ENCODE data around the gene MTMR3. TPM values are rescaled to one million over a fixed set of nuclear protein-coding genes. Genes with fewer than 3 reads are reported as not detected.

Gene MTMR3
- polyA plus RNA-seq, 3 donors from 2014 or later = 11.2 to 21.9 (median 11.9) TPM

GRCh38 chr22:29997107-29997506, 114.1 kb downstream of the MTMR3 start:
- Mint-ChIP-seq H3K27ac (no peak overlapping the region), H3K4me1 (peaks cover 0 to 13% of the 10 kb centered on the region in 2 donors), H3K27me3 (ENCODE audit: low read depth in 3 of 3) (peaks cover 0 to 1% (median 0%) of the 10 kb centered on the region in 3 donors), H3K9me3 (no peaks in the 10 kb centered on the region), H3K4me3 (no peak overlapping the region), H3K36me3 (peaks cover 7 to 17% (median 9%) of the 10 kb centered on the region in 3 donors)
- DNase-seq = no peak

GRCh38 chr22:29997516-29997915, 114.5 kb downstream of the MTMR3 start:
- Mint-ChIP-seq H3K27ac (no peak overlapping the region), H3K4me3 (no peak overlapping the region), H3K27me3 (ENCODE audit: low read depth in 3 of 3) (peaks cover 0 to 1% (median 0%) of the 10 kb centered on the region in 3 donors), H3K9me3 (no peaks in the 10 kb centered on the region), H3K36me3 (peaks cover 7 to 14% (median 7%) of the 10 kb centered on the region in 3 donors), H3K4me1 (peaks cover 0 to 13% of the 10 kb centered on the region in 2 donors)
- DNase-seq = no peak

GRCh38 chr22:29998627-29999384, 115.8 kb downstream of the MTMR3 start:
- H3K4me1 Mint-ChIP-seq = peaks cover 0 to 13% of the 10 kb centered on the region in 2 donors
- peaks cover 4 to 7% (median 5%) of the 10 kb centered on the region in 3 donors for H3K36me3 Mint-ChIP-seq
- H3K27me3 Mint-ChIP-seq (ENCODE audit: low read depth in 3 of 3) = peaks cover 0 to 1% (median 0%) of the 10 kb centered on the region in 3 donors
- no peak overlapping the region for H3K4me3 Mint-ChIP-seq
- no peaks in the 10 kb centered on the region for H3K9me3 Mint-ChIP-seq
- peak overlapping the region in 1 of 6 donors; percentile 35 for H3K27ac Mint-ChIP-seq
- no peak for DNase-seq

- Mint-ChIP-seq H3K4me1 (peaks cover 0 to under 1% of the 10 kb centered on the region in 2 donors), H3K4me3 (no peak overlapping the region), H3K27me3 (ENCODE audit: low read depth in 3 of 3) (peaks cover 0 to 1% (median 0%) of the 10 kb centered on the region in 3 donors), H3K9me3 (no peaks in the 10 kb centered on the region), H3K36me3 (peaks cover 4 to 7% (median 4%) of the 10 kb centered on the region in 3 donors), H3K27ac (peak overlapping the region in 2 of 6 donors; percentile 46 to 67)
- no peak for DNase-seq
These were observed 117.6 kb downstream of the MTMR3 start for GRCh38 chr22:30000566-30000965.

- DNase-seq = no peak
- no peaks in the 10 kb centered on the region for H3K4me1 Mint-ChIP-seq
- no peak overlapping the region for H3K27ac Mint-ChIP-seq
- peaks cover 4 to 7% (median 4%) of the 10 kb centered on the region in 3 donors for H3K36me3 Mint-ChIP-seq
- H3K27me3 Mint-ChIP-seq (ENCODE audit: low read depth in 3 of 3) = peaks cover 0 to 2% (median 1%) of the 10 kb centered on the region in 3 donors
- H3K9me3 Mint-ChIP-seq = no peaks in the 10 kb centered on the region
- no peak overlapping the region for H3K4me3 Mint-ChIP-seq
These were observed 118.5 kb downstream of the MTMR3 start for GRCh38 chr22:30001459-30001858.

- H3K9me3 Mint-ChIP-seq = no peaks in the 10 kb centered on the region
- peaks cover under 1 to 2% of the 10 kb centered on the region in 2 donors for H3K4me1 Mint-ChIP-seq
- DNase-seq = no peak
- H3K27ac Mint-ChIP-seq = peak overlapping the region in 3 of 6 donors; percentile 37 to 76 (median 58)
- H3K27me3 Mint-ChIP-seq (ENCODE audit: low read depth in 3 of 3) = peaks cover 0 to 2% (median 1%) of the 10 kb centered on the region in 3 donors
- H3K36me3 Mint-ChIP-seq = peaks cover 4 to 10% (median 10%) of the 10 kb centered on the region in 3 donors
- no peak overlapping the region for H3K4me3 Mint-ChIP-seq
These were observed 120.0 kb downstream of the MTMR3 start for GRCh38 chr22:30002861-30003486.

GRCh38 chr22:30004101-30004500, 121.1 kb downstream of the MTMR3 start:
- H3K9me3 Mint-ChIP-seq = no peaks in the 10 kb centered on the region
- peaks cover 0 to 2% (median 1%) of the 10 kb centered on the region in 3 donors for H3K27me3 Mint-ChIP-seq (ENCODE audit: low read depth in 3 of 3)
- peaks cover 5 to 13% of the 10 kb centered on the region in 2 donors for H3K4me1 Mint-ChIP-seq
- H3K4me3 Mint-ChIP-seq = no peak overlapping the region
- H3K36me3 Mint-ChIP-seq = peaks cover under 1 to 17% (median 15%) of the 10 kb centered on the region in 3 donors
- peak overlapping the region in 3 of 6 donors; percentile 6 to 36 (median 9) for H3K27ac Mint-ChIP-seq
- no peak for DNase-seq

GRCh38 chr22:30004694-30005093, 121.7 kb downstream of the MTMR3 start:
- DNase-seq = no peak
- H3K4me3 Mint-ChIP-seq = no peak overlapping the region
- peaks cover 0 to 19% (median 17%) of the 10 kb centered on the region in 3 donors for H3K36me3 Mint-ChIP-seq
- H3K27ac Mint-ChIP-seq = peak overlapping the region in 2 of 6 donors; percentile 49
- peaks cover 7 to 18% of the 10 kb centered on the region in 2 donors for H3K4me1 Mint-ChIP-seq
- no peaks in the 10 kb centered on the region for H3K9me3 Mint-ChIP-seq
- H3K27me3 Mint-ChIP-seq (ENCODE audit: low read depth in 3 of 3) = peaks cover 0 to 2% (median 1%) of the 10 kb centered on the region in 3 donors

- peaks cover 7 to 18% of the 10 kb centered on the region in 2 donors for H3K4me1 Mint-ChIP-seq
- DNase-seq = peak; percentile 38 to 45 (median 43)
- H3K27me3 Mint-ChIP-seq (ENCODE audit: low read depth in 3 of 3) = peaks cover 0 to 2% (median 1%) of the 10 kb centered on the region in 3 donors
- peak overlapping the region in 1 of 6 donors; percentile 49 for H3K27ac Mint-ChIP-seq
- H3K4me3 Mint-ChIP-seq = no peak overlapping the region
- no peaks in the 10 kb centered on the region for H3K9me3 Mint-ChIP-seq
- H3K36me3 Mint-ChIP-seq = peaks cover 0 to 24% (median 17%) of the 10 kb centered on the region in 3 donors
These were observed 122.4 kb downstream of the MTMR3 start for GRCh38 chr22:30005213-30005857.

GRCh38 chr22:30007361-30007760, 124.4 kb downstream of the MTMR3 start:
- Mint-ChIP-seq H3K27ac (no peak overlapping the region), H3K36me3 (peaks cover 7 to 32% (median 14%) of the 10 kb centered on the region in 3 donors), H3K4me3 (no peak overlapping the region), H3K4me1 (peaks cover 7 to 18% of the 10 kb centered on the region in 2 donors), H3K9me3 (no peaks in the 10 kb centered on the region), H3K27me3 (ENCODE audit: low read depth in 3 of 3) (peaks cover 0 to 2% (median 0%) of the 10 kb centered on the region in 3 donors)
- DNase-seq = no peak

- peak overlapping the region in 2 of 6 donors; percentile 29 to 49 for H3K27ac Mint-ChIP-seq
- H3K4me1 Mint-ChIP-seq = peaks cover 7 to 18% of the 10 kb centered on the region in 2 donors
- peak in 1 of 3 donors; percentile 2 for DNase-seq
- H3K36me3 Mint-ChIP-seq = peaks cover 7 to 39% (median 19%) of the 10 kb centered on the region in 3 donors
- no peak overlapping the region for H3K4me3 Mint-ChIP-seq
- H3K27me3 Mint-ChIP-seq (ENCODE audit: low read depth in 3 of 3) = peaks cover 0 to 2% (median 0%) of the 10 kb centered on the region in 3 donors
- no peaks in the 10 kb centered on the region for H3K9me3 Mint-ChIP-seq
These were observed 125.4 kb downstream of the MTMR3 start for GRCh38 chr22:30008401-30008800.

GRCh38 chr22:30009478-30009877, 126.5 kb downstream of the MTMR3 start:
- H3K4me1 Mint-ChIP-seq = peaks cover 7 to 18% of the 10 kb centered on the region in 2 donors
- no peak overlapping the region for H3K4me3 Mint-ChIP-seq
- peaks cover 0 to 2% (median 0%) of the 10 kb centered on the region in 3 donors for H3K27me3 Mint-ChIP-seq (ENCODE audit: low read depth in 3 of 3)
- H3K27ac Mint-ChIP-seq = no peak overlapping the region
- DNase-seq = no peak
- peaks cover 12 to 42% (median 25%) of the 10 kb centered on the region in 3 donors for H3K36me3 Mint-ChIP-seq
- H3K9me3 Mint-ChIP-seq = no peaks in the 10 kb centered on the region

- peaks cover 17 to 53% (median 34%) of the 10 kb centered on the region in 3 donors for H3K36me3 Mint-ChIP-seq
- H3K27ac Mint-ChIP-seq = no peak overlapping the region
- H3K4me3 Mint-ChIP-seq = no peak overlapping the region
- no peaks in the 10 kb centered on the region for H3K9me3 Mint-ChIP-seq
- no peak for DNase-seq
- peaks cover 0 to 2% (median 0%) of the 10 kb centered on the region in 3 donors for H3K27me3 Mint-ChIP-seq (ENCODE audit: low read depth in 3 of 3)
- peaks cover 7 to 18% of the 10 kb centered on the region in 2 donors for H3K4me1 Mint-ChIP-seq
These were observed 127.9 kb downstream of the MTMR3 start for GRCh38 chr22:30010789-30011405.
